Activated CD8-positive, alpha-beta memory T cell treated with anti-CD3 and anti-CD28 coated beads for 4 hours (primary cell): ENCODE data around the gene BABAM1.
"Not testable (repeated sequence)": the region's sequence is repeated elsewhere in the genome, so short reads cannot be mapped to it uniquely, and the experiment has no call there.

ENCODE experiments used
- DNase-seq, 2 donors: peaks; one replicate each; pipeline ENCODE4 v3.0.0-alpha.2; 2020; ENCODE audit warnings: low read depth in 2 of 2

Gene BABAM1

DNA sequence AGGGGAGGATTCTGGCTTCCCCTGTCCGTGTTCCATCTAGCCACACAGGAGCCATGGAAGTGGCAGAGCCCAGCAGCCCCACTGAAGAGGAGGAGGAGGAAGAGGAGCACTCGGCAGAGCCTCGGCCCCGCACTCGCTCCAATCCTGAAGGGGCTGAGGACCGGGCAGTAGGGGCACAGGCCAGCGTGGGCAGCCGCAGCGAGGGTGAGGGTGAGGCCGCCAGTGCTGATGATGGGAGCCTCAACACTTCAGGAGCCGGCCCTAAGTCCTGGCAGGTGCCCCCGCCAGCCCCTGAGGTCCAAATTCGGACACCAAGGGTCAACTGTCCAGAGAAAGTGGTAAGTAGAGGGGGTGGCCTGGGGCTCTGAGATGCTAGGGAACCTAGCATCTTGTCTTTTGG is 1.5 kb downstream of the BABAM1 start:
- DNase-seq: no peak

DNA sequence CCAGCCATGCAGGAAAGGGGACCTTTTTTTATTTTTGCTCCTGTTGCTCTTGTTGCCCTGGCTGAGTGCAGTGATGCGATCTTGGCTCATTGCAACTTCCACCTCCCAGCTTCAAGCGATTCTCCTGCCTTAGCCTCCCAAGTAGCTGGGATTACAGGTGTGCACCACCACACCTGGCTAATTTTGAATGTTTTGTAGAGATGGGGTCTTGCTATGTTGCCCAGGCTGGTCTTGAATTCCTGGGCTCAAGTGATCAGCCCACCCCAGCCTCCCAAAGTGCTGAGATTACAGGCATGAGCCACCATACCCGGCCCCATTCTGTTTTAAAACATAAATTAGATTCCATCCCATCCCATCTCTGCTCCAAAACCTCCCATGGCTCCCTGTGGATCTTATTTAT is 7.6 kb downstream of the BABAM1 start:
- not testable (repeated sequence) for DNase-seq

DNA sequence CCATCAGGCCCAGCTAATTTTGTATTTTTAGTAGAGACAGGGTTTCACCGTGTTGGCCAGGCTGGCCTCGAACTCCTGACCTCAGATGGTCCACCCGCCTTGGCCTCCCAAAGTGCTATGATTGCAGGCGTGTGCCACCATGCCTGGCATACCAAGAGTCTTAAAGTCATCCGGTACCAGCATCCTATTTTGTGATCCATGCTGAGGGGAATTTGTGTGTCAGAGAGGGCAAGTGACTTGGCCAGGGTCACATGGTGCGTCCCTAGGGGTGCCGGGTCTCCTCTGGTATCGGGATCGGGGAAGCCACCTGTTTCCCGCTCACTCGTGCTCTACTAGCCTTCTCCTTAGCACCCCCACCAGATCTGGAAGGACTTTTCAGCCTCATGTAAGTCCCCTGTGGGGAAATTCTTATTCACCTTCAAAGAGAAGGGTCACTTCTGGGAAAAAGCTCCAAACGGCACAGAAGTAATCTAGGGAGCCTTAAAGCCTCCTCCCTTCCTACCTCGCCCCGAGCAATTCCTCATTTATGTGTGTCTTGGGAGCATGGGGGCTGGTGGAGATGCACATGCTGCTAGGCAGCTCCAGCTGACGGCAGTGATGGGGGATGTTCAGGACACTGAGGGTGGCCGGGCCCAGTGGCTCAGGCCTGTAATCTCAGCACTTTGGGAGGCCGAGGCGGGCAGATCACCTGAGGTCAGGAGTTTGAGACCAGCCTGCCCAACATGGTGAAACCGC is 8.4 kb downstream of the BABAM1 start:
- DNase-seq: no peak

DNA sequence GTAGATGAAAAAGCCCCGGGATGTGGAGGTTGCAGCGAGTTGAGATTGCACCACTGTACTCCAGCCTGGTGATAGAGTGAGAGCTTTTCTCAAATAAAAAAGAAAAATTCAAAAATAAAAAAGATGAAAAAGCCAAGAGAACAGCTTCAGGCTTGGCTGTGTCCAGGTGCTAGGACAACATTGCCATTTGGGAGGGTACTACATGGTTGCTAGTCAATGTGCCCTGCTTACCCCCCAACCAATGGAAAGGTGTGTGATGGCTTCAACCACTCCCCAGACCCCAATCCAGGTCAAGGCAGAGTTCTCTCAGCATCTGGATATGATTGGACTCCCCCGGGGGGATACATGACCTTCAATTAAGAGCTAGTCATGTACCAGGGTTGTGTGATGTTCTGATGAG is 12.2 kb downstream of the BABAM1 start:
- no peak for DNase-seq

GRCh38 chr19:17281391-17282304 is 14.4 kb downstream of the BABAM1 start, which contains the start of gene ANKLE1:
Gene ANKLE1 (plus strand): TSS chr19:17281901. CDS start chr19:17281921, 20 bp downstream.
- DNase-seq: no peak

GRCh38 chr19:17282488-17283125 is 15.4 kb downstream of the BABAM1 start:
- peak; percentile 58 to 64 for DNase-seq

DNA sequence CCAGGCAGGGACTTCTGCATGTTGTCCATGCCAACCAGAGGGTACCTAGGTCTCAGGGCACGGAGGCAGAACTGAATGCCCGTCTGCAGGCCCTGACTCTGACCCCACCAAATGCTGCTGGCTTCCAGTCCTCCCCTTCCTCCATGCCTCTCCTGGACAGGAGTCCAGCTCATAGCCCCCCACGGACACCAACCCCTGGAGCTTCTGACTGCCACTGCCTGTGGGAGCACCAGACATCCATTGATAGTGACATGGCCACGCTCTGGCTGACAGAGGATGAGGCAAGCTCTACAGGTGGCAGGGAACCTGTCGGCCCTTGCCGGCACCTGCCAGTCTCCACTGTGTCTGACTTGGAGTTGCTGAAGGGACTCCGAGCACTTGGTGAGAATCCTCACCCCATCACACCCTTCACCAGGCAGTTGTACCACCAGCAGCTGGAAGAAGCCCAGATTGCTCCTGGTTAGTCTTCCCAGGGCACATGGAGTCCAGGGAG is 16.3 kb downstream of the BABAM1 start:
- no peak for DNase-seq

DNA sequence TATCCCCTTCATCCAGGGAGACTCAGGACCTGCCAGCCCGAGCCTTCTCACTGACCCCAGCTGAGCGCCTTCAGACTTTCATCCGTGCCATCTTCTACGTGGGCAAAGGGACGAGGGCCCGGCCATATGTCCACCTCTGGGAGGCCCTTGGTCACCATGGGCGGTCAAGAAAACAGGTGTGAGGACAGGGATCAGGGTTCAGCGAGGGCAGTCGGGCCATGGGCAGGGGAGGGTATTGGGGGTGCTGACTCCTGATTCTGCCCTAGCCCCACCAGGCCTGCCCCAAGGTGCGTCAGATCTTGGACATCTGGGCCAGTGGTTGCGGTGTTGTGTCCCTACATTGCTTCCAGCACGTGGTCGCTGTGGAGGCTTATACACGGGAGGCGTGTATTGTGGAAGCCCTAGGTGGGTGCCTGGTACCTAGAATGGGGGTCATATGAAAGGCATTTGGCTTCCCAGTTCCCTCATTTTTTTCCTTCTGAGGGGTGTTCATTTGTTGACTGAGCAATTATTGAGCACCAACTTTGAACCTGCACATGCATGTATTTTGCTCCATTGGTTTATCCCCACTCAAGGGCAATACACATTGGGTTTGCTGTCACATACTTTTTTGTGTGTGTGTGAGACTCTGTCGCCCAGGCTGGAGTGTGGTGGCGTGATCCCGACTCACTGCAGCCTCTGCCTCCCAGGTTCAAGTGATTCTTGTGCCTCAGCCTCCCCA is 18.3 kb downstream of the BABAM1 start:
- DNase-seq: no peak

- DNase-seq: no peak
Observed at GRCh38 chr19:17286263-17286662, 19.0 kb downstream of the BABAM1 start.

GRCh38 chr19:17286752-17287151 is 19.5 kb downstream of the BABAM1 start:
- no peak for DNase-seq

GRCh38 chr19:17289489-17289888 is 22.2 kb downstream of the BABAM1 start:
- DNase-seq: no peak

DNA sequence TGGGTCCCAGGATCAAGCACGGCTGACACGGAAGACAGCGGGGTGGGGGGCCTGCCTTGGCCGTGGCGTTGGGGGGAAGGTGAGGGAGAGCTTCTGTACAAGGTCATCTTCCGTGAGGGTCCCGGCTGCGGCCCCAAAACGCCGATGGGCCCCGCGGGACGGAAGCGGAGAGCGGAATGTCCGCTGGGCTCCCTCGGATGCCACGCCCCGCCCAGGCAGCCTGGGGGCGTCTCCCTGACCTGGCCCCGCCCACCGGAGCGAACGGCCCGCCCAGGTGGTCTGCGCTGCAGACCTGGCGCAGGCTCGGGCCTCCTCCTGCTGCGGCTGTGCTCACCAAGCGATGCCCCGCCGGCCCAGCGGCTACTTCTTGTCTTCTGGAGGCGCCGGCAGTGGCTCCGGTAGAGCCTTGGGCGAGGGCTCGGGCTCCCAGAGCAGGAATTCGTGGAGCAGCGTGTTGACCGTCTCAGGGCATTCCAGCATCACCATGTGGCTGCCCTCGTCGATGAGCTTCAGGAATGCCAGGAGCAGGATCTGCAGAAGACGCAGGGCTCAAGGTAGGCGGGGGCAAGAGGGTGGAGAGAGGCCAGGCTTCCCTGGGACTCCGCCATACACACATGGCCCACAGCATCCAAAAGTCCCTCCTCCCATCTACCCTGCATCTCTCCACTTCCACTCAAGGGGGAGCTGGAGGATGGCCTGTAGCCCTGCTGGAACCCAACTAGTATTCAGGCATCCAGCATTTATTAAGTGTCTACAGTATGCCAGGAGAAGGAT is 25.2 kb downstream of the BABAM1 start:
- DNase-seq: peak; percentile 48 to 66

GRCh38 chr19:17293605-17294004 is 26.4 kb downstream of the BABAM1 start:
- DNase-seq: no peak

DNA sequence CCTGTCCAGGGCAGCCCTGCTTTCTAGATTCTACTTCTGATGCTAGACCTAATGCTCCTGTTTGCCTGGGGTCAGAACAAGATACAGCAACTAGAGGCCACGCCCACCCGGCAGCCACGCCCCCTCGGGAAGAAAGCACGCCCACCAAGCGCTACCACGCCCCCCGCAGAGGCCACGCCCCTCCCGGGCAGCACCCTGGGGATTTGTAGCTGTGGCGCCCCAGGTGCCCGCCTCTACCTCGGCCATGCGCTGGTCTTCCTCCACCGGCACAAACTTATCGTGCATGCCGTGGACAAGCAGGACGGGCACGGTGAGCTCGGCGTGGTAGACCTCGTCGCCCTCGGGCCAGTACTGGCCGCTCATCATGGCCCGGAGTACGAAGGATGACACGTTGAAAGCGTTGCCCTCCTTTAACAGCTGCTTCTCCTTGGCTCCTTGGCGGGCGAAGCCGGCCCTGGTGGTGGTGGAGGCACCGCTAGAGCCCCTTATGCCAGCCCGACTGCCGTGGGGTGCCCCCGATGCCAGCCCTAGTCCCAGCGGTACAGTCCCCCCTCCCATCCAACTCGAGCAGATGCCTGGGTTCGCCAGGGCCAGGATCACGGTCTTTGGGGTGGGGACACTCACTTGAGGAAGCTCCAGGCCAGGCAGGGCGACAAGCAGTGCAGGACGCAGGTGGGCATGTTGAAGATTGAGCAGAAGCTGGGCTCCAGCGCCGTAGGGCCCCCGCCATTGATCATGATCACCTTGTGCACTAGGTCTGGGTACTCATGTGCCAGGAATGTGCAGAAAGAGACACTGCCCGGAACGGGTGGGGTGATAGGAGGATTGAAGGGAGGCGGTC is 27.0 kb downstream of the BABAM1 start:
- no peak for DNase-seq

DNA sequence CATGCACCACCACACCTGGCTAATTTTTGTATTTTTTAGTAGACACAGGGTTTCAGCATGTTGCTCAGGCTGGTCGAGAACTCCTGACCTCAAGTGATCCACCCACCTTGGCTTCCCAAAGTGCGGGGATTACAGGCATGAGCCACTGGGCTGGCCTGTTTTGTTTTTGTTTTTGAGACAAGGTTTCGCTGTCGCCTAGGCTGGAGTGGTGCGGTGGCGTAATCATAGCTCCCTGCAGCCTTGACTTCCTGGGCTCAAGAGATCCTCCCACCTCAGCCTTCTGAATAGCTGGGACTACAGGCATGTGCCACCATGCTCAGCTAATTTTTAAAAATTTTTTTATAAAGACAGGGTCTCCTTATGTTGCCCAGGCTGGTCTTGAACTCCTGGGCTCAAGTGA is 28.3 kb downstream of the BABAM1 start:
- not testable (repeated sequence) for DNase-seq

DNA sequence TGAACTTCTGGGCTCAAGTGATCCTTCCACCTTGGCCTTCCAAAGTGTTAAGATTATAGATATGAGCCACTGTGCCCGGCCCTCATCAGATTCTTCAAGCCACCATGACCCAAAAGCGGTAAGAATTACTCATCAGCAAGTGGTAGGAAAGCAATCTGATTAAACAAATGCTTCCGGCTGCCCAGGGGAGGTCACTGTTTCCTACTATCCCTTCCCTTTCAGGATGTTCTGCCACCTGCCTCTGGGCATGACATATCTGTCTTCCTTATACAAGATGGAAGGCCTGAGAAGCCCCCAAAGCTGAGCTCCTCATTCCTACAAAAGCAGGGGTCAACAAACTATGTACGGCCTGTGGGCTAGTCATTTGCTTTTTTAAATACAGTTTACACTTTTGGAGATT is 29.0 kb downstream of the BABAM1 start:
- DNase-seq: no peak

DNA sequence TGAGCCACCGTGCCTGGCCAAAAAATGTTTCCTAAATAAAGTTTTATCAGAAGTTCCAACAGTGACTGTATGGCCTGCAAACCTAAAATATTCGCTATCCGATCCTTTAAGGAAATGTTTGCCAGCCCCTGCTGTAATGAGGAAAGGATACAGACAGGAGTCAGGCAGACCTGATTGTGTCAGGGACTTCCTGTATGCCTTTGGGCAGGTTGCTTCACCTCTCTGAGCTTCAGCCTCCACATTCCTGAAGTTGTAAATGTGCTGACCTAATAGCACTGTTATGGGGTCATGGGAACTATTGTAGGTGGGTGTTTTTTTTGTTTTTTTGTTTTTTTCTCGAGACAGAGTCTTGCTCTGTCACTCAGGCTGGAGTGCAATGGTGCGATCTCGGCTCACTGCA is 29.7 kb downstream of the BABAM1 start:
- no peak for DNase-seq

DNA sequence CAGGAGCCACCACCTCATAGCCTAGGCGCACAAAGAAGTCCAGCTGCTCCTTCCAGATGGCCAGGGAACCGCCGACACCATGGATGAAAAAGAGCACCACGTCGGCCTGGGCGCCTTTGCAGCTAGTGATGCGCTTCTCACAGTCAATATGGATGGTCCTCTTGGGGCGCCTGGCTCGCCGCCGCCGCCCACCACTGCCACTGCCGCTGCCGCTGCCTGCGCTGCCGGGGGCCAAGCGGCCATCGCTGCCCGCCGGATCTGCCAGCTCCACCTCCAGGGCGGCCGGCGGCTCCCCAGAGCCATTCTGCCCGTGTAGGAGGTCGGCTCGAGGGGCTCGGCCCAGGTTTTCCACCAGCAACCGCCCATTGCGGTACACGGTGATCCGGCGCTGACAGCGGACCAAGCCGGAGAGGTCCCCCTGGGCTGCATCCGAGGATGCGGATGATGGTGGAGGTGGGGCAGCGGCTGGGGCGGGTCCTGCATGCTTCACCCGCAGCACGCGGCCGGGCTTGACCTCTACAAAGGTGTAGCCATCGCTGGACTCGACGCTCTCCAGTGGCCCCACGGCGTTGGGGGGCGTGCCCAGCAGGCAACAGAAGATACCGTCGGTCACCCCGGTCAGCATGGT is 33.9 kb downstream of the BABAM1 start:
- no peak for DNase-seq

DNA sequence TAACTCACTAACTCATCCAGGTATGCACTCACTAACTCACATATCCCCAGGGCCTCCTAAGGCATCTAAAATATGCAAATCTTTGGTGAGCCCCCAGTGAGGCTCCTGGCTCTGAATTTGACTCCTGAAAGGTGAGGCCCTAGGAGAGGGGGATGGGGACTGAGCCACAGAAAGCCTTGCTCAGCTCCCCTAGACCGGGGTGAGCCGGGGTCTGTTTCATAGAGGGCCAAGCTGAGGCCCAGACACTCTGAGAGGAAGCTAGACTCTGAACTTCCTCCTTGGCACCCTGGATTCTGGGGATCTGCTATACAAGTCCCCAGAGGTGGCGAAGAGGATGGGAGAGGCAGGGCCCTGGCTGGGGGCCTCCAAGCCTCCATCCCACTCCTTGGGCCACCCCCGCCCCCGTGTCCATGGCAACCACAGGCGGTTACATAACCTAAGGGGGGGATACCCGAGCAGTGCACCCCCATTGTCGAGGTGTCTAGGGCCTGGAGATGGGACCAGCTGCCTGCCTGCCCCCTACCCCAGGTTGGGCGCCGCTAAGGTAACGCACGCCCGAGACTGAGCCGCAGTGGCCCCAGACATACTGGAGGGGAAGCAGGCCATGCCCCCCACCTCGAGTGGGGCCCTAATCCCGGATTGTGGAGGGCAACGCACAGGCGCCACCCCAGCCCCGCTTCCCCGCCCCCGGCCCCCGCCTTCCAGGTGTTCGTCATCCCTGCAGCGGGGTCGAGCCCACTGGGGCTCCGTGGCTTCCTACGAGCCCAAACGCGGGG is 35.3 kb downstream of the BABAM1 start:
- no peak for DNase-seq
